GM18499 (cell line): ENCODE results near the gene ADAT1.
"Not testable (repeated sequence)": the region's sequence is repeated elsewhere in the genome, so short reads cannot be mapped to it uniquely, and the experiment has no call there.

Experiments
- ATAC-seq: cut with Tn5 transposase; IDR thresholded peaks from one replicate; pipeline ENCODE4 v1.9.1; 2021; ENCODE audit warnings: moderate number of reproducible peaks; ENCODE audit not compliant: insufficient read depth, unreplicated experiment

The ADAT1 gene

DNA sequence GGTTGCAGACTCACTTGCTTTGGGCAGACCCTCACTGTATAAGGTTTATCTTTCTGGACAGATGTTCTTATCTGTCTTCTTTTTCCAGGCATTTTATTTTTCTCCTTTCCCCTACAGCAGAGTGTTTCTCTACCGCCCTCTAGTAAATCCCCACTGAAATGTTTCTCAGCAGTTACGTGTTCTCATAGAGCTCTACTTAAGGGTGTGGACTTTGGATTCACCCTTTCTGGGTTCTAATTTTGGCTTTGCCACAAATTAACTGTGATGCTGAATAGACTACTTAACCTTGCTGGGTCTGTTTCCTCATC is 2.0 kb downstream of the ADAT1 start:
- no peak for ATAC-seq

GRCh38 chr16:75620326-75621169 is 2.5 kb downstream of the ADAT1 start:
- ATAC-seq = no peak

GRCh38 chr16:75618780-75619179 is 4.3 kb downstream of the ADAT1 start:
- no peak for ATAC-seq

- ATAC-seq = no peak
Measured at GRCh38 chr16:75617121-75617520, 6.0 kb downstream of the ADAT1 start.

DNA sequence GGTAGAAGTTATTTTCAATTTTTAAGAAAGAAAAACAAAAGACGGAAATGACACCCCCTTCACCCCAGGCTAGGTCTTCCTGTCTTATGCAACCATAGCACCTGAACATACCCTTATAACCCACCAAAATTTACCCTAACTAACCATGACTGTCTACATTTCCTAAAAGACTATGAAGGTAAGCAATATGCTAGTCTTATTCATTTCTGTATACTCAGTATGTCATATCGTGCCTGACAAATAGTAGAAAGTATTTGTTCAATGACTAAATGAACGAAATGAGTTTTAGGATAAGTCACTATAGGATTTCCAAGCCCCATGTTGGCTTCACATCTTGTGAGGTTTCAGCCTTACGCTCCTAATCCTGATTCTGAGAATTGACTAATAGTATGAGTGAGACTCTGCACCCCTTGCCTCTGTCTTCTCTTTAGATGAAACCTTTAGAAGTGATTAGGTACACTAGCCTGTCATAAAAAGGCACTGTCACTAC is 6.5 kb downstream of the ADAT1 start:
- ATAC-seq = no peak

DNA sequence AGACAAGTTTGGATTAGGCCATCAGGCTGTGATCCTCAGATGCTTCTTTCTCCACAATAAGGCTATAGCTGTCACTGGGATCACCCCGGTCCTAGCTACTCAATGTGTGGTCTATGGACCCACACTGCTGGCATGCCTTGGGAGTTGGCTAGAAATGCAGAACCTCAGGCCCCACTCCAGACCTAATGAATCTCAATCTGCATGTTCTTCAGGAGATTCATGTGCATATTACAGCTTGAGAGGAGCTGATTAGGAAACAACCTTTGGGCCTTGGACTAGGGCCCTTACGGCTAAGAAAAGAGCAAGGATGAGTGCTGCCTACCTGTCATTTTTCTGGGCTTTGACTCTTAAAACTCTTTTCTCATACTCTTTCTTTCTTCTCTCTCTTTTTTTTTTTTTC is 7.5 kb downstream of the ADAT1 start:
- no peak for ATAC-seq

- no peak for ATAC-seq
Measured at GRCh38 chr16:75614066-75614897, 8.8 kb downstream of the ADAT1 start.

DNA sequence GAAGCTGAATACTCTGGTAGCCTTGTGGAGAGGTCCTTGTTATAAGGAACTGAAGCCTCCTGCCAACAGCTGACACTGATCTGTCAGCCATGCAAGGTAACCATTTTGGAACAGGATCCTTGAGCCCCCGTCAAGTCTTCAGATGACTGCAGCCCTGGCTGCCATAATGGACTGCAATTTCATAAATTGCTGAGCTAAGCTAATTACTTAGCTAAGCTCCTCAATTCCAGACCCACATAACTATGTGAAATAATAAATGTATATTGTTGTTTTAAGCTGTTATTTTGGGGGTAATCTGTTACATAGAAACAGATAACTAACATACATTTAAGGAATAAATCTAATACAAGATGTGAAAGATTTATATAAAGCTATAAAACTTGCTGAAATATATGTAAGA is 16.6 kb downstream of the ADAT1 start:
- ATAC-seq = no peak

DNA sequence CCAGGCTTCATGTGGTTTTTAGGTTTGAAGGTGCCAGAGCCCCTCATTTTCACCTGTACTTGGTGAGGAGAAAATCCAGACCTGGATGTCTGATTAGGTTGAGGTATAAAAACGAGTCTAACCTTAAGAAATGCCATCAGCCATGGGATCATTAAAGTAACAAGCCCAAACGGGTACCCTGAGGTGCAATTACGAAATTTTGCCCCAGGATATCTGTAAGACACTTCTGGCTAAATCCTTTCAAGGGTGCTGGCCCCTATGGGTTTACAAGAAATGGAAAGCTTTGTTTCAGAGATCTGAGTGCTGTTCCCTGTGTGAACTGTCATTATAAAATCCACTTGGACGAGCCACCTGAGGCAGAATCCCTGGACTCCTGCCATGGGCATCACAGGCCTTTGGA is 19.8 kb downstream of the ADAT1 start:
- ATAC-seq = no peak

GRCh38 chr16:75599452-75600277 is 23.4 kb downstream of the ADAT1 start:
- ATAC-seq = no peak

- ATAC-seq = no peak
Measured at GRCh38 chr16:75593825-75594820, 29.0 kb downstream of the ADAT1 start.

GRCh38 chr16:75593308-75593707 is 29.8 kb downstream of the ADAT1 start:
- no peak for ATAC-seq

- not testable (repeated sequence) for ATAC-seq
Measured at GRCh38 chr16:75591927-75592326, 31.2 kb downstream of the ADAT1 start.

DNA sequence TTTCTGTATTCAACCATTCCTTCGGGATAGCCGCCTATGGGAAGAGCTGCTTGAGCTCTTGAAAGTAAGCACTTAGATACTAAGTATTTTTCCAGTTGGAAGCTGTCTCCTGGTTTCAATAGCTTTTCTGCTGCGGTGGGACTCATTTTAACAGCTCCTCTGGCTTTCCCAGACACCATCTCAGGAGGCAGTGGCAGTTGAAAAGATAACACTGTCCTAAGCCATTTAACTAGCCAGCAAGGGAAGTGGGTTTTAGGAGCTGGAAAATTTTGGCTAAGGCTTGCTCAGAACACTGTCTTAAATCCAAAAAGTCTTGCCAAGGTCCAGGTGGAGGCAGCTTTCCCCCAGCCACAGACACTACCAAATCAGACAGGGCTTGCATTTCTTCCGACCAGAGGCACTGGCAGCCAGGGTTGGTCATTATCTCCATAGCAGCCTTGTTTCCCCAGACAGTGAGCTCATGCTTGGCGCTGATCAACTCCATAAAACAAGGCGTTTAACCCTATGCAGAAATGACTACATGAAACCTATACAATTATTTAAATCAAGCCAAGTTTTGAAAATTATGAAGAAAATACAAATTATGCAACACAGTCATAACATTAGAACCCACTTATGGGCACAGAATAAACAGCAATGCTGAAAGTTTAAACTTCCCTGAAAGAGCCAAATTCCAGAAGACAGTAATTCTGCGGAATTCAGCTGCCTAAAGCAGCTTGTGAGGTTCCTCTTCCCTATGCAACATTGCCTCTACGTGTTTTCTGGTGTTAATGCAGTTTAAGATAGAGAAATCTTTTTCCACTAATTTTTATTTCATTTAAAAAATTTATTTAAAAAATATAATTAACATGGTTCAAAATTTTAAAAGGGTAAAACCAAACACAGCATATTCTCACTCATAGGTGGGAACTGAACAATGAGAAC is 31.9 kb downstream of the ADAT1 start:
- no peak for ATAC-seq

DNA sequence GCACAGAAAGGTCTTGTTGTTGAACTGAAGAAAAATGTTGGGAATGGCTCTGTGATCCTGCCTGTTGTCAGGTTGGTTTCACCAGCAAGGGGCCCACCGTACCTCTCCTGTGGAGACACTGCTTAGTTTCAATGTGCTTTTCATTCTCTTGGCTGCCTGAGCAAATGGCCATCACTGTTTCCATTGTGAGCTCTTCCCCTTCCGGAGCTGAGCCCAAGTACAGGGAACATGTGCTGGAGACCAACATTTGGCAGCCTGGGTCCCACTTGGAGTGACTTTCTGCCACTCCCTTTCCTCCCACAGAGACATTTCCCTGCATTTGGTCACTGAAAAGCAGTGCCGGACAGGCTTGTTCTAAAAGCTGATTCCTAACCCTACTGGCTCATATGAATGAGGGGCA is 33.8 kb downstream of the ADAT1 start:
- no peak for ATAC-seq

DNA sequence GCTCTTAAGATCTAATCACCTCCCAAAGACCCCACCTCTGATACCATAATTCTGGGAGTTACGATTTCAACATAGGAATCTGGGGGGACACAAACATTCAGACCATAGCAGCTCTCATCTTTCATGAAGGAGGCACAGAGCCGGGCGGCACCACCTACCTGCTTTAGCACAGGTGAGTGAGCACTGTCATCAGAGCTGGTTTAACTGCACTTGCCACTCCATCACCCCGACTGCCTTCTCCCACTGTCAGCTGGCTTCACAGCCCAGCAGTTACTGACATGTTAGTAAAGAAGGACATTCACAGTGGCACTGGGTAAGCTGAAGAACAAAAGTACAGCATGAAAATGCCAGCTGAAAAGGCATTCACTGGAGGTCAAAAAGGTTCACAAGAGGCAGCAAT is 34.4 kb downstream of the ADAT1 start:
- no peak for ATAC-seq

DNA sequence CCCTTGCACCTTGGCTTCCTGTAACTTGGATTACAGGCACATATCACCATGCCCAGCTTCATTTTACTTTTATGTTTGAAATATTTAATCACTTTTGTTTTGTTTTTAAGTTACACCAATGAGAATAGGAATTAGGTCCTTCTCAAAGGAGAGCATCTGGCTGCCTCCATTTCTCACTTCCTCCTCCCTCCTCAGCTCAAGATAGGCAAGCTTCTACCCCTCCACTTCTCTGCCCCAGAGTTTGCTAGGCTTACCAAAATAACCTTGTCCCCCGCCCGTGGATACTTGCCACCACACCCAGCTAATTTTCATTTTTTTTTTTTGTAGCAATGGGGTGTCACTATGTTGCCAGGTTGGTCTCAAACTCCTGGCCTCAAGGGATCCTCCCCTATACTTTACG is 39.0 kb downstream of the ADAT1 start:
- no peak for ATAC-seq

- no peak for ATAC-seq
Measured at GRCh38 chr16:75579281-75579834, 43.7 kb downstream of the ADAT1 start.
